ENCODE results near the gene ERVH48-1. TPM values are rescaled to one million over a fixed set of nuclear protein-coding genes. Genes with fewer than 3 reads are reported as not detected.
"Not testable (repeated sequence)": the region's sequence is repeated elsewhere in the genome, so short reads cannot be mapped to it uniquely, and the experiment has no call there.

ERVH48-1 gene
- total RNA-seq, 1 experiment from 2014 or later, result not detected

GRCh38 chr21:42959728-42960127 is 34.3 kb upstream of the ERVH48-1 start:
- POLR2A ChIA-PET (ENCODE audit: unreplicated experiment), result interaction anchor here (0.5 to 0.7 kb wide), 2 partner anchors 18 to 33 kb away, joined by 3 read pairs; no protein-coding TSS in a partner anchor
- peaks cover 7% of the 10 kb centered on the region for H3F3A ChIP-seq (ENCODE audit: insufficient read depth, low read depth)
- H3K9me2 ChIP-seq (ENCODE audit: insufficient read depth), result no peaks in the 10 kb centered on the region
- no peaks in the 10 kb centered on the region for H3K36me3 ChIP-seq (ENCODE audit: low read depth)
- no peaks in the 10 kb centered on the region for H3K27me3 ChIP-seq (ENCODE audit: insufficient read depth, low read depth)
- TF ChIP-seq, protein P1, sequence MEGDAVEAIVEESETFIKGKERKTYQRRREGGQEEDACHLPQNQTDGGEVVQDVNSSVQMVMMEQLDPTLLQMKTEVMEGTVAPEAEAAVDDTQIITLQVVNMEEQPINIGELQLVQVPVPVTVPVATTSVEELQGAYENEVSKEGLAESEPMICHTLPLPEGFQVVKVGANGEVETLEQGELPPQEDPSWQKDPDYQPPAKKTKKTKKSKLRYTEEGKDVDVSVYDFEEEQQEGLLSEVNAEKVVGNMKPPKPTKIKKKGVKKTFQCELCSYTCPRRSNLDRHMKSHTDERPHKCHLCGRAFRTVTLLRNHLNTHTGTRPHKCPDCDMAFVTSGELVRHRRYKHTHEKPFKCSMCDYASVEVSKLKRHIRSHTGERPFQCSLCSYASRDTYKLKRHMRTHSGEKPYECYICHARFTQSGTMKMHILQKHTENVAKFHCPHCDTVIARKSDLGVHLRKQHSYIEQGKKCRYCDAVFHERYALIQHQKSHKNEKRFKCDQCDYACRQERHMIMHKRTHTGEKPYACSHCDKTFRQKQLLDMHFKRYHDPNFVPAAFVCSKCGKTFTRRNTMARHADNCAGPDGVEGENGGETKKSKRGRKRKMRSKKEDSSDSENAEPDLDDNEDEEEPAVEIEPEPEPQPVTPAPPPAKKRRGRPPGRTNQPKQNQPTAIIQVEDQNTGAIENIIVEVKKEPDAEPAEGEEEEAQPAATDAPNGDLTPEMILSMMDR (conservative IDR thresholded peaks at IDR 0.05), result no peak
- TF ChIP-seq EZH2 (IDR thresholded peaks at IDR 0.05; ENCODE audit: low read depth), result no peak
- no TSS peak for BruUV-seq (replicated peaks)
- no peak for DNase-seq
- intact Hi-C loops (cut with micrococcal nuclease; ENCODE audit: unreplicated experiment), result no loop called here
- H3K4me2 ChIP-seq, result no peak overlapping the region
- CTCF ChIA-PET, result no interaction called here
- H3K4me1 ChIP-seq (replicated peaks; ENCODE audit: insufficient read depth), result peaks cover 22% of the 10 kb centered on the region
- no peak overlapping the region for H3K27ac ChIP-seq
- no peak overlapping the region for H2AFZ ChIP-seq
- no peaks in the 10 kb centered on the region for H3K79me2 ChIP-seq (ENCODE audit: low read depth)
- no peaks in the 10 kb centered on the region for H3K9me3 ChIP-seq (ENCODE audit: insufficient read depth, low read depth)
- no peak overlapping the region for H3K4me3 ChIP-seq
- no peaks in the 10 kb centered on the region for H4K20me1 ChIP-seq (ENCODE audit: insufficient read depth)

DNA sequence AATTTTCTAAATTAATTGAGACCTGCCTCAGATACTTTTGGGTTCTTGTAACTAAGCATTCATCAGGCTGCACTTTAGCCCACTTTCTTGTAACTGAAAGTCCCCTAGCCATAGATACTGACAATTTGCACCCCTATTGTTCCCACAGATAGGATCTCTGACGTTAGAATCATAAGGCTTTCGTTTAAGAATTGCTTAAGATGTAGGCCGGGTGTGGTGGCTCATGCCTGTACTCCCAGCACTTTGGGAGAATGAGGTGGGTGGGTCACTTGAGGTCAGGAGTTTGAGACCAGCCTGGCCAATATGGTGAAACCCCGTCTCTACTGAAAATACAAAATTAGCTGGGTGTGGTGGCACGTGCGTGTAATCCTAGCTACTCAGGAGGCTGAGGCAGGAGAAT is 32.7 kb upstream of the ERVH48-1 start:
- H4K20me1 ChIP-seq (ENCODE audit: insufficient read depth); H3K79me2 ChIP-seq (ENCODE audit: low read depth); POLR2A ChIA-PET (ENCODE audit: unreplicated experiment); H3K36me3 ChIP-seq (ENCODE audit: low read depth); DNase-seq; CTCF ChIA-PET; BruUV-seq (replicated peaks); H3K9me3 ChIP-seq (ENCODE audit: insufficient read depth, low read depth); intact Hi-C loops (cut with micrococcal nuclease; ENCODE audit: unreplicated experiment); H3K4me3 ChIP-seq; H3K9me2 ChIP-seq (ENCODE audit: insufficient read depth); H3K4me2 ChIP-seq; H3F3A ChIP-seq (ENCODE audit: insufficient read depth, low read depth); H3K27ac ChIP-seq; H3K27me3 ChIP-seq (ENCODE audit: insufficient read depth, low read depth); H2AFZ ChIP-seq: not testable (repeated sequence)
- peaks cover 25% of the 10 kb centered on the region for H3K4me1 ChIP-seq (replicated peaks; ENCODE audit: insufficient read depth)

- Histone ChIP-seq H3K27ac (no peak overlapping the region), H4K20me1 (ENCODE audit: insufficient read depth) (no peaks in the 10 kb centered on the region), H3K4me1 (replicated peaks; ENCODE audit: insufficient read depth) (peaks cover 25% of the 10 kb centered on the region), H3K9me2 (ENCODE audit: insufficient read depth) (no peaks in the 10 kb centered on the region), H2AFZ (no peak overlapping the region), H3K4me3 (no peak overlapping the region), H3K27me3 (ENCODE audit: insufficient read depth, low read depth) (no peaks in the 10 kb centered on the region), H3K36me3 (ENCODE audit: low read depth) (no peaks in the 10 kb centered on the region), H3K4me2 (no peak overlapping the region; the same call in 1 of the 2 replicates), H3K9me3 (ENCODE audit: insufficient read depth, low read depth) (no peaks in the 10 kb centered on the region), H3F3A (ENCODE audit: insufficient read depth, low read depth) (peaks cover 7% of the 10 kb centered on the region), H3K79me2 (ENCODE audit: low read depth) (no peaks in the 10 kb centered on the region)
- ChIA-PET POLR2A (ENCODE audit: unreplicated experiment) (interaction anchor here (0.6 kb wide), 1 partner anchor 17 kb away, joined by 3 read pairs; the partner anchor contains the start of gene PKNOX1), CTCF (no interaction called here)
- intact Hi-C loops (cut with micrococcal nuclease; ENCODE audit: unreplicated experiment), result no loop called here
- no TSS peak for BruUV-seq (replicated peaks)
- no peak for DNase-seq
- TF ChIP-seq, protein P1 (conservative IDR thresholded peaks at IDR 0.05), result no peak
- no peak for TF ChIP-seq EZH2 (IDR thresholded peaks at IDR 0.05; ENCODE audit: low read depth)
These were observed 31.6 kb upstream of the ERVH48-1 start for GRCh38 chr21:42956824-42957630.

- H3K9me3 ChIP-seq (ENCODE audit: insufficient read depth, low read depth); CTCF ChIA-PET; POLR2A ChIA-PET (ENCODE audit: unreplicated experiment); H3K79me2 ChIP-seq (ENCODE audit: low read depth); H3K4me2 ChIP-seq; intact Hi-C loops (cut with micrococcal nuclease; ENCODE audit: unreplicated experiment); H3K36me3 ChIP-seq (ENCODE audit: low read depth); H3K27ac ChIP-seq; H3K4me3 ChIP-seq; DNase-seq; BruUV-seq (replicated peaks); H3K9me2 ChIP-seq (ENCODE audit: insufficient read depth); H4K20me1 ChIP-seq (ENCODE audit: insufficient read depth); H2AFZ ChIP-seq; H3K27me3 ChIP-seq (ENCODE audit: insufficient read depth, low read depth); H3F3A ChIP-seq (ENCODE audit: insufficient read depth, low read depth): not testable (repeated sequence)
- peaks cover 14% of the 10 kb centered on the region for H3K4me1 ChIP-seq (replicated peaks; ENCODE audit: insufficient read depth)
These were observed 25.8 kb upstream of the ERVH48-1 start for GRCh38 chr21:42951193-42951592.

DNA sequence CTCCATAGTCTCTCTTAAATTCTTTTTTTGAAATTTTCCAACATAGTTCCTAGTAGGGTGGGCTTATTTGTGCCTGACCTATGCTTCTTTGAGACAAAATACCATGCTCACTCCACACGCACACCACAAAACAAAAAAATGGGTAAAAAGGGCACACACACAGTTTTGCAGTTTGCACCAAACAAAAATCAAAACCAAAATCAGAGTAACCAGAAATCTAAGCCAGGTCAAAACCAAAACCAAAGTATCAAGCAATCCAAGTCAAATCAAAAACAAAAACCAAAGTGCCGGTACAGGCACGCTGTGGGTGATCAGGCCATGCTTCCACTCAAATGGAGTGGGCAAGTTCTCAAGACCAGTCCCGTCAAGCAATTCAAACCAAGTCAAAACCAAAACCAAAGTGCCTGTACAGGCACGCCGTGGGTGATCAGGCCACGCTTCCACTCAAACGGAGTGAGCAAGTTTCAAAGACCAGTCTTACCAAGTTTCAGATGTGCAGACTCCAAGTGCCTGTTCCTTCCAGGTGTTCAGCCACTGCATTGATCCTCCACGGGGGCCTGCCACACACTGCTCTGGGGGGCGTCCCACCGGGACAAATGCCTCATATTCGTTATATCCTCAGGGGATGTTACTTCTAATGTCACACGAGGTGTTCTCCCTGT is 23.8 kb upstream of the ERVH48-1 start:
- DNase-seq; H3K27ac ChIP-seq; H3K4me3 ChIP-seq; H3K9me2 ChIP-seq (ENCODE audit: insufficient read depth); H3K9me3 ChIP-seq (ENCODE audit: insufficient read depth, low read depth); H3K4me2 ChIP-seq; H3K36me3 ChIP-seq (ENCODE audit: low read depth); H4K20me1 ChIP-seq (ENCODE audit: insufficient read depth); BruUV-seq (replicated peaks); H3K27me3 ChIP-seq (ENCODE audit: insufficient read depth, low read depth); POLR2A ChIA-PET (ENCODE audit: unreplicated experiment); H3F3A ChIP-seq (ENCODE audit: insufficient read depth, low read depth); intact Hi-C loops (cut with micrococcal nuclease; ENCODE audit: unreplicated experiment); H3K79me2 ChIP-seq (ENCODE audit: low read depth); CTCF ChIA-PET; H3K4me1 ChIP-seq (replicated peaks; ENCODE audit: insufficient read depth); H2AFZ ChIP-seq: not testable (repeated sequence)
